GM19025 (cell line): Measurements from ENCODE around the gene TM4SF4.
"Not testable (repeated sequence)": the region's sequence is repeated elsewhere in the genome, so short reads cannot be mapped to it uniquely, and the experiment has no call there.

Source experiments
- ATAC-seq: cut with Tn5 transposase; IDR thresholded peaks from one replicate; pipeline ENCODE4 v1.9.1; 2021; ENCODE audit warnings: mild to moderate bottlenecking, low read depth, moderate library complexity; ENCODE audit not compliant: unreplicated experiment

TM4SF4 gene

GRCh38 chr3:149474250-149474817, at the start of gene TM4SF4:
Gene TM4SF4, plus strand, starts transcription at chr3:149474697. Its CDS starts 181 bp downstream, at chr3:149474878.
- no peak for ATAC-seq

- no peak for ATAC-seq
These were observed 49.6 kb upstream of the TM4SF4 start for GRCh38 chr3:149424918-149425317.

GRCh38 chr3:149426325-149426724, 48.2 kb upstream of the TM4SF4 start:
- ATAC-seq = no peak

- ATAC-seq = no peak
These were observed 46.4 kb upstream of the TM4SF4 start for GRCh38 chr3:149428087-149428486.

- ATAC-seq = no peak
These were observed 44.3 kb upstream of the TM4SF4 start for GRCh38 chr3:149430216-149430615.

GRCh38 chr3:149432149-149432548, 42.3 kb upstream of the TM4SF4 start:
- ATAC-seq = no peak

- no peak for ATAC-seq
These were observed 38.3 kb upstream of the TM4SF4 start for GRCh38 chr3:149435996-149436885.

GRCh38 chr3:149437286-149437685, 37.2 kb upstream of the TM4SF4 start:
- no peak for ATAC-seq

GRCh38 chr3:149437710-149438109, 36.8 kb upstream of the TM4SF4 start:
- no peak for ATAC-seq

GRCh38 chr3:149438981-149439380, 35.5 kb upstream of the TM4SF4 start:
- ATAC-seq = no peak

- no peak for ATAC-seq
These were observed 32.9 kb upstream of the TM4SF4 start for GRCh38 chr3:149441642-149442041.

- ATAC-seq = no peak
These were observed 32.5 kb upstream of the TM4SF4 start for GRCh38 chr3:149442043-149442442.

- ATAC-seq = no peak
These were observed 31.5 kb upstream of the TM4SF4 start for GRCh38 chr3:149442851-149443544.

- no peak for ATAC-seq
These were observed 31.0 kb upstream of the TM4SF4 start for GRCh38 chr3:149443545-149443912.

- not testable (repeated sequence) for ATAC-seq
These were observed 29.6 kb upstream of the TM4SF4 start for GRCh38 chr3:149444867-149445266.

- no peak for ATAC-seq
These were observed 26.1 kb upstream of the TM4SF4 start for GRCh38 chr3:149448331-149448831.

- no peak for ATAC-seq
These were observed 25.3 kb upstream of the TM4SF4 start for GRCh38 chr3:149449182-149449581.

- no peak for ATAC-seq
These were observed 24.7 kb upstream of the TM4SF4 start for GRCh38 chr3:149449799-149450198.

- no peak for ATAC-seq
These were observed 24.2 kb upstream of the TM4SF4 start for GRCh38 chr3:149450281-149450680.

GRCh38 chr3:149452036-149452435, 22.5 kb upstream of the TM4SF4 start:
- ATAC-seq = no peak

GRCh38 chr3:149453140-149453805, 21.2 kb upstream of the TM4SF4 start:
- ATAC-seq = no peak
